WTC11 (cell line): Measurements from ENCODE around the gene NIPA2.

Experiments
- ATF1 ChIP-seq: sonication (generic); formaldehyde crosslinking; IDR thresholded peaks from 2 replicates; pipeline ENCODE4 v1.8.1; 2023; ENCODE audit warnings: mild to moderate bottlenecking, moderate library complexity, missing genetic modification reagents
- IRF2 ChIP-seq: sonication (generic); formaldehyde crosslinking; IDR thresholded peaks from 2 replicates; pipeline ENCODE4 v1.8.0; 2022; ENCODE audit warnings: low read depth, missing genetic modification reagents, borderline replicate concordance
- NFE2L1 ChIP-seq: sonication (generic); formaldehyde crosslinking; IDR thresholded peaks from 2 replicates; pipeline ENCODE4 v1.8.1; 2023; ENCODE audit warnings: missing genetic modification reagents
- SP1 ChIP-seq: sonication (generic); formaldehyde crosslinking; conservative IDR thresholded peaks from 2 replicates; pipeline ENCODE4 v1.8.1; 2022; ENCODE audit warnings: missing genetic modification reagents
- TP53 ChIP-seq: sonication (generic); formaldehyde crosslinking; IDR thresholded peaks from 2 replicates; pipeline ENCODE4 v1.8.1; 2023; ENCODE audit warnings: mild to moderate bottlenecking, missing genetic modification reagents
- ZBTB21 ChIP-seq: sonication (generic); formaldehyde crosslinking; IDR thresholded peaks from 2 replicates; pipeline ENCODE4 v1.8.1; 2023; ENCODE audit warnings: mild to moderate bottlenecking, missing genetic modification reagents, borderline replicate concordance
- ZNF232 ChIP-seq: sonication (generic); formaldehyde crosslinking; IDR thresholded peaks from 2 replicates; pipeline ENCODE4 v1.8.0; 2022; ENCODE audit warnings: mild to moderate bottlenecking, missing genetic modification reagents
- TF ChIP-seq, protein P1 (sequence below): fragments of 250-450 bp; sonication (Bioruptor Pico); conservative IDR thresholded peaks from 2 replicates; pipeline ENCODE4 v1.9.0; 2021; ENCODE audit warnings: mild to moderate bottlenecking
- TF ChIP-seq, protein P2 (sequence below): fragments of 200-600 bp; IDR thresholded peaks from 2 replicates; pipeline ENCODE4 v1.8.0; 2022; ENCODE audit warnings: antibody characterized with exemption
- TF ChIP-seq, protein P3 (sequence below): sonication (generic); formaldehyde crosslinking; IDR thresholded peaks from 2 replicates; pipeline ENCODE4 v1.8.0; 2023; ENCODE audit warnings: missing genetic modification reagents, mild to moderate bottlenecking, borderline replicate concordance
- TF ChIP-seq, protein P4 (sequence below): sonication (generic); formaldehyde crosslinking; IDR thresholded peaks from 2 replicates; pipeline ENCODE4 v1.8.1; 2023; ENCODE audit warnings: mild to moderate bottlenecking, missing genetic modification reagents, moderate library complexity
- TF ChIP-seq, protein P5 (sequence below): sonication (generic); formaldehyde crosslinking; IDR thresholded peaks from 2 replicates; pipeline ENCODE4 v1.8.0; 2022; ENCODE audit warnings: mild to moderate bottlenecking, missing genetic modification reagents
- TF ChIP-seq, protein P6 (sequence below): sonication (generic); formaldehyde crosslinking; conservative IDR thresholded peaks from 2 replicates; pipeline ENCODE4 v1.8.1; 2023; ENCODE audit warnings: mild to moderate bottlenecking, low read depth, missing genetic modification reagents, moderate library complexity

DNA sequence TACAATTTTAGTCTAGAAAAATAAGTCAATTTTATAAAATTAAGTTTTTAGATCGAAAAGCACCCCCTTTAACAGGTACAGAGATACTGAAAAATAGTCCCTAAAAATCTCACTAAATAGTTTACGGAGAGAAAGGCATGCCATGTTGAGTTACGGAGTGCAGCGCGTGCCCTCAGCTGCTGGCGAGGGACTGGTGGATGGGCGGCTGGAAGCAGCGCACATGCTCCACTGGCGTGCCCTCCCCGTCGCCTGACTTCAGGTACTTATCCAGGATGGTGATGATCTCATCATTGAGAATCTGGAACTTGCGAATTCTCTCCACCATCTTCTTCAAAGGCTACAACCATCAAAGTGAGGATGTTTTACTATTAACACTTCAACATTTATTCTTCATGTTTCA, 31.4 kb downstream of the NIPA2 start:
- TF ChIP-seq, protein P1, sequence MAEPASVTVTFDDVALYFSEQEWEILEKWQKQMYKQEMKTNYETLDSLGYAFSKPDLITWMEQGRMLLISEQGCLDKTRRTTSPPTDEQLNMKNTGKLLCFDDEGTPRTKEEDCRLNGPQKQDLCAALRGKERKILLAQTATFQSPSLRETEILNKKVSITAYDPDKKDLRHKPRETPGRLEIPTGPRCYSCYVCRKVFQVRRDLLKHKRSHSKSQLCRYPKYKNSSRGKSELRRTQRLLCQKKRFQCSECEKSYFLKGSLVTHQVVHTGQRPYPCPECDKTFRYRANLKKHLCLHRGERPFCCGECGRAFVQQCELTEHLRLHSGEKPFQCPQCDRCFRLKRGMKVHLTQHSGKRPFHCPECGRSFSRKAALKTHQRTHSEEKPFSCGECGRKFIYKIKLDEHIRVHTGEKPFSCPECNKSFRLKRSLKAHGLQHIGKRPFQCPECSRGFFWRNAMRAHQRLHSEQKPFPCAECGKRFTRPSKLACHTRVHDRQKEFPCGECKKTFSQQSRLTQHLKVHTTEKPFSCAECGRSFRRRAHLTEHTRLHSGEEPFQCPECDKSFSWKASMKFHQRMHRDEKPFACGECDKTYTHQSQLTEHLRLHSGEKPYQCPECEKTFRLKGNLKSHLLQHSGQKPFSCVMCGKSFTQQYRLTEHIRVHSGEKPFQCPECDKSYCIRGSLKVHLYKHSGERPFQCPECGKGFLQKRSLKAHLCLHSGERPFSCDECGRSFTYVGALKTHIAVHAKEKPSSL: no peak
- TF ChIP-seq, protein P2, sequence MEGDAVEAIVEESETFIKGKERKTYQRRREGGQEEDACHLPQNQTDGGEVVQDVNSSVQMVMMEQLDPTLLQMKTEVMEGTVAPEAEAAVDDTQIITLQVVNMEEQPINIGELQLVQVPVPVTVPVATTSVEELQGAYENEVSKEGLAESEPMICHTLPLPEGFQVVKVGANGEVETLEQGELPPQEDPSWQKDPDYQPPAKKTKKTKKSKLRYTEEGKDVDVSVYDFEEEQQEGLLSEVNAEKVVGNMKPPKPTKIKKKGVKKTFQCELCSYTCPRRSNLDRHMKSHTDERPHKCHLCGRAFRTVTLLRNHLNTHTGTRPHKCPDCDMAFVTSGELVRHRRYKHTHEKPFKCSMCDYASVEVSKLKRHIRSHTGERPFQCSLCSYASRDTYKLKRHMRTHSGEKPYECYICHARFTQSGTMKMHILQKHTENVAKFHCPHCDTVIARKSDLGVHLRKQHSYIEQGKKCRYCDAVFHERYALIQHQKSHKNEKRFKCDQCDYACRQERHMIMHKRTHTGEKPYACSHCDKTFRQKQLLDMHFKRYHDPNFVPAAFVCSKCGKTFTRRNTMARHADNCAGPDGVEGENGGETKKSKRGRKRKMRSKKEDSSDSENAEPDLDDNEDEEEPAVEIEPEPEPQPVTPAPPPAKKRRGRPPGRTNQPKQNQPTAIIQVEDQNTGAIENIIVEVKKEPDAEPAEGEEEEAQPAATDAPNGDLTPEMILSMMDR: no peak
- TF ChIP-seq, protein P3, sequence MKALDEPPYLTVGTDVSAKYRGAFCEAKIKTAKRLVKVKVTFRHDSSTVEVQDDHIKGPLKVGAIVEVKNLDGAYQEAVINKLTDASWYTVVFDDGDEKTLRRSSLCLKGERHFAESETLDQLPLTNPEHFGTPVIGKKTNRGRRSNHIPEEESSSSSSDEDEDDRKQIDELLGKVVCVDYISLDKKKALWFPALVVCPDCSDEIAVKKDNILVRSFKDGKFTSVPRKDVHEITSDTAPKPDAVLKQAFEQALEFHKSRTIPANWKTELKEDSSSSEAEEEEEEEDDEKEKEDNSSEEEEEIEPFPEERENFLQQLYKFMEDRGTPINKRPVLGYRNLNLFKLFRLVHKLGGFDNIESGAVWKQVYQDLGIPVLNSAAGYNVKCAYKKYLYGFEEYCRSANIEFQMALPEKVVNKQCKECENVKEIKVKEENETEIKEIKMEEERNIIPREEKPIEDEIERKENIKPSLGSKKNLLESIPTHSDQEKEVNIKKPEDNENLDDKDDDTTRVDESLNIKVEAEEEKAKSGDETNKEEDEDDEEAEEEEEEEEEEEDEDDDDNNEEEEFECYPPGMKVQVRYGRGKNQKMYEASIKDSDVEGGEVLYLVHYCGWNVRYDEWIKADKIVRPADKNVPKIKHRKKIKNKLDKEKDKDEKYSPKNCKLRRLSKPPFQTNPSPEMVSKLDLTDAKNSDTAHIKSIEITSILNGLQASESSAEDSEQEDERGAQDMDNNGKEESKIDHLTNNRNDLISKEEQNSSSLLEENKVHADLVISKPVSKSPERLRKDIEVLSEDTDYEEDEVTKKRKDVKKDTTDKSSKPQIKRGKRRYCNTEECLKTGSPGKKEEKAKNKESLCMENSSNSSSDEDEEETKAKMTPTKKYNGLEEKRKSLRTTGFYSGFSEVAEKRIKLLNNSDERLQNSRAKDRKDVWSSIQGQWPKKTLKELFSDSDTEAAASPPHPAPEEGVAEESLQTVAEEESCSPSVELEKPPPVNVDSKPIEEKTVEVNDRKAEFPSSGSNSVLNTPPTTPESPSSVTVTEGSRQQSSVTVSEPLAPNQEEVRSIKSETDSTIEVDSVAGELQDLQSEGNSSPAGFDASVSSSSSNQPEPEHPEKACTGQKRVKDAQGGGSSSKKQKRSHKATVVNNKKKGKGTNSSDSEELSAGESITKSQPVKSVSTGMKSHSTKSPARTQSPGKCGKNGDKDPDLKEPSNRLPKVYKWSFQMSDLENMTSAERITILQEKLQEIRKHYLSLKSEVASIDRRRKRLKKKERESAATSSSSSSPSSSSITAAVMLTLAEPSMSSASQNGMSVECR (CRISPR knock-in tag): no peak
- no peak for TF ChIP-seq ZBTB21 (CRISPR knock-in tag)
- TF ChIP-seq TP53: no peak
- TF ChIP-seq, protein P4, sequence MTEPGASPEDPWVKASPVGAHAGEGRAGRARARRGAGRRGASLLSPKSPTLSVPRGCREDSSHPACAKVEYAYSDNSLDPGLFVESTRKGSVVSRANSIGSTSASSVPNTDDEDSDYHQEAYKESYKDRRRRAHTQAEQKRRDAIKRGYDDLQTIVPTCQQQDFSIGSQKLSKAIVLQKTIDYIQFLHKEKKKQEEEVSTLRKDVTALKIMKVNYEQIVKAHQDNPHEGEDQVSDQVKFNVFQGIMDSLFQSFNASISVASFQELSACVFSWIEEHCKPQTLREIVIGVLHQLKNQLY (CRISPR knock-in tag): no peak
- TF ChIP-seq IRF2 (CRISPR knock-in tag): no peak
- no peak for TF ChIP-seq ATF1 (CRISPR knock-in tag)
- TF ChIP-seq SP1 (CRISPR knock-in tag): no peak
- TF ChIP-seq, protein P5, sequence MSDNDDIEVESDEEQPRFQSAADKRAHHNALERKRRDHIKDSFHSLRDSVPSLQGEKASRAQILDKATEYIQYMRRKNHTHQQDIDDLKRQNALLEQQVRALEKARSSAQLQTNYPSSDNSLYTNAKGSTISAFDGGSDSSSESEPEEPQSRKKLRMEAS (CRISPR knock-in tag): no peak
- TF ChIP-seq, protein P6, sequence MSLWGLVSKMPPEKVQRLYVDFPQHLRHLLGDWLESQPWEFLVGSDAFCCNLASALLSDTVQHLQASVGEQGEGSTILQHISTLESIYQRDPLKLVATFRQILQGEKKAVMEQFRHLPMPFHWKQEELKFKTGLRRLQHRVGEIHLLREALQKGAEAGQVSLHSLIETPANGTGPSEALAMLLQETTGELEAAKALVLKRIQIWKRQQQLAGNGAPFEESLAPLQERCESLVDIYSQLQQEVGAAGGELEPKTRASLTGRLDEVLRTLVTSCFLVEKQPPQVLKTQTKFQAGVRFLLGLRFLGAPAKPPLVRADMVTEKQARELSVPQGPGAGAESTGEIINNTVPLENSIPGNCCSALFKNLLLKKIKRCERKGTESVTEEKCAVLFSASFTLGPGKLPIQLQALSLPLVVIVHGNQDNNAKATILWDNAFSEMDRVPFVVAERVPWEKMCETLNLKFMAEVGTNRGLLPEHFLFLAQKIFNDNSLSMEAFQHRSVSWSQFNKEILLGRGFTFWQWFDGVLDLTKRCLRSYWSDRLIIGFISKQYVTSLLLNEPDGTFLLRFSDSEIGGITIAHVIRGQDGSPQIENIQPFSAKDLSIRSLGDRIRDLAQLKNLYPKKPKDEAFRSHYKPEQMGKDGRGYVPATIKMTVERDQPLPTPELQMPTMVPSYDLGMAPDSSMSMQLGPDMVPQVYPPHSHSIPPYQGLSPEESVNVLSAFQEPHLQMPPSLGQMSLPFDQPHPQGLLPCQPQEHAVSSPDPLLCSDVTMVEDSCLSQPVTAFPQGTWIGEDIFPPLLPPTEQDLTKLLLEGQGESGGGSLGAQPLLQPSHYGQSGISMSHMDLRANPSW (CRISPR knock-in tag): no peak
- no peak for TF ChIP-seq NFE2L1
- no peak for TF ChIP-seq ZNF232 (CRISPR knock-in tag)
